ENCODE data around the gene CCDC144A.
A peak's percentile ranks its signal among the peaks of the same experiment; 100 is the strongest.
"Not testable (repeated sequence)": the region's sequence is repeated elsewhere in the genome, so short reads cannot be mapped to it uniquely, and the experiment has no call there.

Gene CCDC144A

GRCh38 chr17:16661217-16661616 lies 28.8 kb upstream of the CCDC144A start:
- TF ChIP-seq MYC (IDR thresholded peaks at IDR 0.05; ENCODE audit: low read depth, low read length): no peak
- TF ChIP-seq CTCF (IDR thresholded peaks at IDR 0.05; ENCODE audit: low read depth, low read length): no peak
- TF ChIP-seq, protein P1, sequence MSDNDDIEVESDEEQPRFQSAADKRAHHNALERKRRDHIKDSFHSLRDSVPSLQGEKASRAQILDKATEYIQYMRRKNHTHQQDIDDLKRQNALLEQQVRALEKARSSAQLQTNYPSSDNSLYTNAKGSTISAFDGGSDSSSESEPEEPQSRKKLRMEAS (IDR thresholded peaks at IDR 0.05; ENCODE audit: low read depth, low read length): no peak
- TF ChIP-seq POLR2A (IDR thresholded peaks at IDR 0.05; ENCODE audit: extremely low read depth, insufficient read length): no peak
- H3K4me3 ChIP-seq (ENCODE audit: low read depth, low read length): no peak overlapping the region
- no peak for DNase-seq (ENCODE audit: low read depth)

- DNase-seq (ENCODE audit: low read depth): no peak
- TF ChIP-seq MYC (IDR thresholded peaks at IDR 0.05; ENCODE audit: low read depth, low read length) (no peak), POLR2A (IDR thresholded peaks at IDR 0.05; ENCODE audit: extremely low read depth, insufficient read length) (no peak), CTCF (IDR thresholded peaks at IDR 0.05; ENCODE audit: low read depth, low read length) (no peak)
- TF ChIP-seq, protein P1 (IDR thresholded peaks at IDR 0.05; ENCODE audit: low read depth, low read length): no peak
- no peak overlapping the region for H3K4me3 ChIP-seq (ENCODE audit: low read depth, low read length)
Measured at GRCh38 chr17:16662936-16663335, 27.1 kb upstream of the CCDC144A start.

DNA sequence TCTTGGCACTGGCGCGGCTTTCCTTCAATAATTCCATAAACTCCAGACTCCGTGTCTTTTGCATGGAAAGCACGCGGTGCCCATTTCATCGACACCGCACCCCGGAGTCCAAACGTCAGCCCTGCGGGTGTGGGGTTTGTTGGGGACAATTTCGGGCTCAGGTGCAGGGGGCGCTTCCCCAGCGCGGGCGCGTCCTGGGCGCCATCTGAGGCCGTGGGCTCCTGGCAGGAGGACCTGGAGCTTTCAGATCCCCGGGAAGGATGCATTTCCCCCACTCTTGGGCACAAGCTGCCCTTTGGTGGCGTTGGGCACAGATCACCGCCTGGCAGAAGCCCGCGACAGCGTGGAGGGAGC lies 23.5 kb upstream of the CCDC144A start:
- H3K4me3 ChIP-seq (ENCODE audit: low read depth, low read length): not testable (repeated sequence)

GRCh38 chr17:16666907-16667636 lies 23.0 kb upstream of the CCDC144A start:
- H3K4me3 ChIP-seq (ENCODE audit: low read depth, low read length): peak overlapping the region; percentile 6
- DNase-seq (ENCODE audit: low read depth): peak; percentile 39

More for the DNA sequence above, 23.5 kb upstream of the CCDC144A start:
- not testable (repeated sequence) for DNase-seq (ENCODE audit: low read depth)

GRCh38 chr17:16676676-16677268 lies 13.3 kb upstream of the CCDC144A start:
- no peak overlapping the region for H3K4me3 ChIP-seq (ENCODE audit: low read depth, low read length)
- DNase-seq (ENCODE audit: low read depth): no peak
- TF ChIP-seq MYC (IDR thresholded peaks at IDR 0.05; ENCODE audit: low read depth, low read length) (no peak), CTCF (IDR thresholded peaks at IDR 0.05; ENCODE audit: low read depth, low read length) (no peak), POLR2A (IDR thresholded peaks at IDR 0.05; ENCODE audit: extremely low read depth, insufficient read length) (no peak)
- TF ChIP-seq, protein P1 (IDR thresholded peaks at IDR 0.05; ENCODE audit: low read depth, low read length): no peak

GRCh38 chr17:16683290-16684138 lies 6.5 kb upstream of the CCDC144A start:
- DNase-seq (ENCODE audit: low read depth); H3K4me3 ChIP-seq (ENCODE audit: low read depth, low read length): not testable (repeated sequence)

- H3K4me3 ChIP-seq (ENCODE audit: low read depth, low read length); DNase-seq (ENCODE audit: low read depth): not testable (repeated sequence)
Measured at GRCh38 chr17:16686019-16686418, 4.0 kb upstream of the CCDC144A start.

- H3K4me3 ChIP-seq (ENCODE audit: low read depth, low read length); DNase-seq (ENCODE audit: low read depth): not testable (repeated sequence)
Measured at GRCh38 chr17:16687151-16687550, 2.9 kb upstream of the CCDC144A start.

DNA sequence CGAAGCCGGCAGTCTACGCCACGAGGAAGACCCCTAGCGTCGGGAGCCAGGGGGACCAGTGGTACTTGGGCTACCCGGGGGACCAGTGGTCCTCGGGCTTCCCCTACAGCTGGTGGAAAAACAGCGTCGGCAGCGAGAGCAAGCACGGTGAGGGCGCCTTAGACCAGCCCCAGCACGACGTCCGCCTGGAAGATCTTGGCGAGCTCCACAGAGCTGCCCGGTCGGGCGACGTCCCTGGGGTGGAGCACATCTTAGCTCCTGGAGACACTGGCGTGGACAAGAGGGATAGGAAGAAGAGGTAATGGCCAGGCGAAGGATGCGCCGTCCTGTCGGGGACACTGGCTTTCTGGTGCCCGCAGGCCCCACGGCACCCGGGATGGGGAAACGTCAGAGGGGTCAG lies 406 bp downstream of the CCDC144A start:
- not testable (repeated sequence) for H3K4me3 ChIP-seq (ENCODE audit: low read depth, low read length); DNase-seq (ENCODE audit: low read depth)

DNA sequence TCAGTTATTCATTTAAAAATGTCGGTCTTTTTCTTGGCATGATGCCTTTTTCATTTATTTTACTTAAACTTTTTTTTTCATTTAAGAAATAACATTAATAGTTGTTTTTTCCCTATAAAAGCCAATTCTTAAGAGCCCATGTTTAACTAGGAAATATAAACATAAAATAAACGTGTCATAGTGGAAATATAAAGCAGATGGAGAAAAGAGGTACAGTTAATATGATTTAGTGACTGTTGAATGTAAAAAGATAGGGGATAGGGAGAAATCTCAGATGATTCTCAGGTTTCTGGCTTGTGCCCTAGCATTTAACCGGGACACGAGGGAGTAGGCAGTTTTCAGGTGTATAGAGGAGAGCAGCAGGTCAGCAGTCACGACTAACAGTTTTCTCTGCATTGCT lies 7.6 kb downstream of the CCDC144A start:
- not testable (repeated sequence) for H3K4me3 ChIP-seq (ENCODE audit: low read depth, low read length); DNase-seq (ENCODE audit: low read depth)

DNA sequence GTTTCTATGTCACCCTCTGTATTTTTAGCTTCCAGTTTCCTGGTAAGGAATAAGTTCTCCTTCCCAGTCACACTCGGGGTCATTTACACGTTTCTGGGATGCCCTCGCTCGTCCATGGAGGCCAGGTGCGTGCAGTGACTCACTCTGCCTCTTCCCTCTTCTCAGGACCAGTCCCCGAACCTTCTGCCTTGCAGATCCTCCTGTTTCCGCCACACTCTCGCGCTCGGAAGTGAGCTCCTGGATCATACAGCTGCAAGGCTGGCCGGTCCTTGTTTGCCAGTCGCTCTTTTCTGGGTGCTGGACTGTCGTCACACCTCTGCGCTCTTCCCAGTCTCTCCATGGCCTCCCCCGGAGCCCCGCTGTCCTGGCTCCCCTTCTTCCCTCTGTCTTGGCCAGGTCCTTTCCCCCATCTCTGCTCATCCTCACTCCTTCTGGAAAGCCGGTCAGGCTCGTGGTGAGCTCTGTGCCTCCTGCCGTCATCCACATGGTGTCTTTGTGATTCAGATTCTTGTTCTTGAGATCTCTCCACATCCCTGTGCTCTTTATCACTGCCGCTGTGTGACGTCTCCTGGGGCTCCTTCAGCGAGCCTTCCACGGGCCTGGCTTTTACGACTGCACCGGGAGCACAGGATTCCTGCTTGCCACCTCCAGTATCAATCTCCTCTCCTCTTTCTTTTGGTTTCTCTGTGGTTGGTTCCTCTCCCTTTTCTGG lies 55.6 kb downstream of the CCDC144A start:
- DNase-seq (ENCODE audit: low read depth); H3K4me3 ChIP-seq (ENCODE audit: low read depth, low read length): not testable (repeated sequence)

- DNase-seq (ENCODE audit: low read depth); H3K4me3 ChIP-seq (ENCODE audit: low read depth, low read length): not testable (repeated sequence)
Measured at GRCh38 chr17:16746571-16746970, 56.5 kb downstream of the CCDC144A start.
